ENCODE measurements around the gene ERN1. TPM values are rescaled to one million over a fixed set of nuclear protein-coding genes. Genes with fewer than 3 reads are reported as not detected.

ERN1 gene
- total and polyA plus RNA-seq, 2 of the 8 experiments (the other 6 are each of a cell fraction or from before 2014, with no cell fraction given): 1.8 to 3.9 TPM

GRCh38 chr17:64147110-64148016, 17.4 kb upstream of the ERN1 start:
- Histone ChIP-seq H2BK5ac (ENCODE audit: low read depth, low read length) (peak overlapping the region; percentile 97), H3K56ac (replicated peaks; ENCODE audit: insufficient read length, low read depth, low read length) (peak overlapping the region; percentile 33), H3K9ac (replicated peaks in 1 of 4; ENCODE audit: extremely low read depth in 1 of 4, low read depth in 3 of 4, low read length in 3 of 4) (peak overlapping the region; percentile 88 to 96 (median 94)), H3K79me1 (ENCODE audit: low read depth, low read length) (no peaks in the 10 kb centered on the region), H3K23me2 (ENCODE audit: low read depth, low read length) (peaks cover 6% of the 10 kb centered on the region), H3K27me3 (replicated peaks in 1 of 4; ENCODE audit: control insufficient read depth in 3 of 4, extremely low read depth in 1 of 4, insufficient read depth in 3 of 4, low read length in 3 of 4) (no peaks in the 10 kb centered on the region), H3K36me3 (ENCODE audit: control insufficient read depth in 2 of 4, insufficient read depth in 4 of 4, low read length in 3 of 4) (peaks cover 0 to 20% (median 2%) of the 10 kb centered on the region in 4 experiments; a peak in 5 of 8 replicates), H3K27ac (ENCODE audit: low read depth, low read length) (peak overlapping the region; percentile 95; the same call in 1 of the 2 replicates), H3K18ac (ENCODE audit: extremely low read depth, low read length) (peak overlapping the region; percentile 20; the same call in 1 of the 2 replicates), H4K91ac (replicated peaks; ENCODE audit: insufficient read length, low read length) (peak overlapping the region; percentile 26), H3K79me2 (ENCODE audit: control insufficient read depth in 1 of 2, insufficient read depth in 2 of 2, low read length in 2 of 2) (peaks cover 0 to 10% of the 10 kb centered on the region in 2 experiments; a peak in 1 of 4 replicates), H4K5ac (ENCODE audit: insufficient read length, low read depth, low read length) (peak overlapping the region; percentile 15), H2AFZ (ENCODE audit: low read length) (no peak overlapping the region), H3K4me3 (ENCODE audit: extremely low read depth in 1 of 4, insufficient read depth in 2 of 4, low read depth in 3 of 4, low read length in 4 of 4) (peak overlapping the region; percentile 79 to 91 (median 82); a peak in 7 of 8 replicates), H2BK15ac (ENCODE audit: low read length) (no peak overlapping the region), H4K8ac (ENCODE audit: extremely low read depth, insufficient read depth, low read length) (no peak overlapping the region), H3K4ac (replicated peaks; ENCODE audit: insufficient read length, low read depth, low read length) (no peak overlapping the region), H2AK5ac (ENCODE audit: low read depth, low read length) (no peak overlapping the region), H4K20me1 (replicated peaks in 1 of 2; ENCODE audit: control insufficient read depth in 1 of 2, insufficient read depth in 2 of 2, low read length in 2 of 2) (peaks cover 0 to 4% of the 10 kb centered on the region in 2 experiments), H2BK120ac (replicated peaks; ENCODE audit: low read depth, low read length) (no peak overlapping the region), H2BK12ac (ENCODE audit: low read depth, low read length) (no peak overlapping the region), H3K4me1 (replicated peaks in 1 of 4; ENCODE audit: control insufficient read depth in 3 of 4, insufficient read depth in 4 of 4, low read length in 3 of 4) (peaks cover 0 to 9% (median 3%) of the 10 kb centered on the region in 4 experiments; a peak in 5 of 7 replicates), H3K14ac (ENCODE audit: insufficient read length) (no peak overlapping the region), H3K9me3 (ENCODE audit: insufficient read depth in 2 of 2, low read depth in 1 of 2, low read length in 1 of 2) (no peaks in the 10 kb centered on the region), H3K23ac (ENCODE audit: insufficient read length) (no peak overlapping the region), H2BK20ac (ENCODE audit: low read length) (no peak overlapping the region), H3K4me2 (ENCODE audit: insufficient read depth in 1 of 2, low read depth in 2 of 2, low read length in 2 of 2) (peak overlapping the region; percentile 91 to 92)
- no peak for FAIRE-seq
- POLR2A ChIA-PET (ENCODE audit: partially characterized antibody): interaction anchor here (0.8 to 7.3 kb wide), 41 partner anchors 8 to 358 kb away, joined by 3 to 193 read pairs (median 6); partner anchors contain the start of genes CEP95, DDX5, ERN1 and GH1
- DNase-seq (ENCODE audit: low read depth in 1 of 2, low spot score in 2 of 2): no peak
- CTCF ChIA-PET (ENCODE audit: partially characterized antibody): interaction anchor here (1.4 to 2.3 kb wide), 3 partner anchors 123 to 135 kb away, joined by 3 to 11 read pairs (median 10); no protein-coding TSS in a partner anchor
- 49% methylated on average over 15 of the region's 15 CpGs; no CpG with 5 or more reads in 1 of the 2 experiments for WGBS, 2 experiments (ENCODE audit: extremely low coverage in 1 of 2, insufficient coverage in 1 of 2, insufficient read length in 1 of 2, insufficient replicate concordance in 2 of 2, low coverage in 1 of 2, low lambda C conversion rate in 2 of 2, missing lambda C conversion rate in 1 of 2)
- TF ChIP-seq SP4 (IDR thresholded peaks at IDR 0.05; ENCODE audit: low read length): no peak
- peak; percentile 12; the same call in 1 of the 2 replicates for TF ChIP-seq MAX (IDR thresholded peaks at IDR 0.05)
- TF ChIP-seq, protein P1, sequence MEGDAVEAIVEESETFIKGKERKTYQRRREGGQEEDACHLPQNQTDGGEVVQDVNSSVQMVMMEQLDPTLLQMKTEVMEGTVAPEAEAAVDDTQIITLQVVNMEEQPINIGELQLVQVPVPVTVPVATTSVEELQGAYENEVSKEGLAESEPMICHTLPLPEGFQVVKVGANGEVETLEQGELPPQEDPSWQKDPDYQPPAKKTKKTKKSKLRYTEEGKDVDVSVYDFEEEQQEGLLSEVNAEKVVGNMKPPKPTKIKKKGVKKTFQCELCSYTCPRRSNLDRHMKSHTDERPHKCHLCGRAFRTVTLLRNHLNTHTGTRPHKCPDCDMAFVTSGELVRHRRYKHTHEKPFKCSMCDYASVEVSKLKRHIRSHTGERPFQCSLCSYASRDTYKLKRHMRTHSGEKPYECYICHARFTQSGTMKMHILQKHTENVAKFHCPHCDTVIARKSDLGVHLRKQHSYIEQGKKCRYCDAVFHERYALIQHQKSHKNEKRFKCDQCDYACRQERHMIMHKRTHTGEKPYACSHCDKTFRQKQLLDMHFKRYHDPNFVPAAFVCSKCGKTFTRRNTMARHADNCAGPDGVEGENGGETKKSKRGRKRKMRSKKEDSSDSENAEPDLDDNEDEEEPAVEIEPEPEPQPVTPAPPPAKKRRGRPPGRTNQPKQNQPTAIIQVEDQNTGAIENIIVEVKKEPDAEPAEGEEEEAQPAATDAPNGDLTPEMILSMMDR (IDR thresholded peaks at IDR 0.05; ENCODE audit: control extremely low read depth in 1 of 3, insufficient read depth in 1 of 3, low read depth in 1 of 3, low read length in 3 of 3): no peak
- no peak for TF ChIP-seq CTBP2 (IDR thresholded peaks at IDR 0.05; ENCODE audit: borderline replicate concordance, insufficient read depth, insufficient read length, low read length)
- no peak for TF ChIP-seq RNF2 (IDR thresholded peaks at IDR 0.05; ENCODE audit: borderline replicate concordance, low read depth, low read length, missing control alignments, poor library complexity, severe bottlenecking)
- TF ChIP-seq POLR2AphosphoS5 (IDR thresholded peaks at IDR 0.05; ENCODE audit: low read depth, low read length): peak; percentile 88; the same call in 1 of the 2 replicates
- no peak for TF ChIP-seq EGR1 (IDR thresholded peaks at IDR 0.05; ENCODE audit: borderline replicate concordance, low read depth, low read length)
